Uterus (tissue), 4 donors: ENCODE data around the gene C17orf78. TPM values are rescaled to one million over a fixed set of nuclear protein-coding genes. Genes with fewer than 3 reads are reported as not detected.
A peak's percentile ranks its signal among the peaks of the same experiment; 100 is the strongest.

Experiments used
- DNase-seq, 2 donors: peaks; one replicate each; pipeline ENCODE4 v3.0.0-alpha.2; 2019 to 2020
- H3K27ac ChIP-seq, 2 donors: fragments of 200-600 bp; sonication (generic); 1 replicate in 1 of 2; 2 replicates in 1 of 2; pipeline ENCODE4 v1.5.1; 2016 to 2018
- H3K27me3 ChIP-seq, 2 donors: fragments of 200-600 bp; sonication (generic); one replicate each; pipeline ENCODE4 v1.5.1; 2018 to 2019; ENCODE audit warnings: control low read depth in 1 of 2
- H3K36me3 ChIP-seq, 2 donors: fragments of 200-600 bp; sonication (generic); one replicate each; pipeline ENCODE4 v1.5.1; 2019; ENCODE audit warnings: control low read depth in 1 of 2
- H3K4me1 ChIP-seq, 2 donors: fragments of 200-600 bp; sonication (generic); one replicate each; pipeline ENCODE4 v1.5.1; 2018 to 2019; ENCODE audit warnings: control low read depth in 1 of 2
- H3K4me3 ChIP-seq, 2 donors: fragments of 200-600 bp; sonication (generic); 1 replicate in 1 of 2; 2 replicates in 1 of 2; pipeline ENCODE4 v1.5.1; 2018 to 2019; ENCODE audit warnings: mild to moderate bottlenecking in 1 of 2
- H3K9me3 ChIP-seq, 2 donors: fragments of 200-600 bp; sonication (generic); one replicate each; pipeline ENCODE4 v1.5.1; 2019; ENCODE audit warnings: control low read depth in 1 of 2
- CTCF ChIP-seq, 4 experiments: fragments of 200-600 bp in 2 of 4; fragments of 450-650 bp in 2 of 4; sonication (generic) in 2 of 4; IDR thresholded peaks; one replicate each; pipeline ENCODE4 v1.5.1; 2016 to 2019; ENCODE audit warnings: antibody characterized with exemption in 4 of 4, mild to moderate bottlenecking in 2 of 4, moderate library complexity in 1 of 4
- POLR2A ChIP-seq, 2 donors: fragments of 450-650 bp; IDR thresholded peaks; one replicate each; pipeline ENCODE4 v1.6.1; 2016; ENCODE audit warnings: antibody characterized with exemption in 2 of 2, mild to moderate bottlenecking in 1 of 2, moderate library complexity in 1 of 2
- intact Hi-C: fragments of 100-400 bp; cut with DNase I; formaldehyde crosslinking; loops from one replicate; pipeline ENCODE4 v1.15.1; 2023; ENCODE audit warnings: low total_unique reads
- total RNA-seq, 4 donors: library from RNA; depleted of rRNA in 3 of 4; stranded (reverse); fragments of >200 nt in 3 of 4; gene quantifications; one replicate each; pipeline versions ENCODE4 v1.1.0 to v1.2.4, GENCODE V29; 2014 to 2023
- donor health status: DM: yes; HTN: yes; CAD: no.

C17orf78 gene
- total RNA-seq, 4 donors from 2014 or later: not detected

- Histone ChIP-seq H3K36me3 (no peaks in the 10 kb centered on the region), H3K27ac (no peak overlapping the region), H3K27me3 (no peaks in the 10 kb centered on the region), H3K9me3 (no peaks in the 10 kb centered on the region), H3K4me3 (no peak overlapping the region), H3K4me1 (no peaks in the 10 kb centered on the region)
- intact Hi-C loops: no loop called here
- DNase-seq: no peak
- no peak for TF ChIP-seq POLR2A (IDR thresholded peaks at IDR 0.05)
- TF ChIP-seq CTCF (IDR thresholded peaks at IDR 0.05): no peak
Measured at GRCh38 chr17:37368577-37368976, 7.2 kb upstream of the C17orf78 start.

GRCh38 chr17:37373530-37374159 lies 2.1 kb upstream of the C17orf78 start:
- DNase-seq: peak; percentile 43 to 47
- TF ChIP-seq POLR2A (IDR thresholded peaks at IDR 0.05) (no peak), CTCF (IDR thresholded peaks at IDR 0.05) (peak; percentile 74 to 95 (median 90))
- no peaks in the 10 kb centered on the region for H3K27me3 ChIP-seq
- no peaks in the 10 kb centered on the region for H3K4me1 ChIP-seq
- intact Hi-C loops: no loop called here
- H3K9me3 ChIP-seq: no peaks in the 10 kb centered on the region
- no peak overlapping the region for H3K4me3 ChIP-seq
- H3K27ac ChIP-seq: no peak overlapping the region
- no peaks in the 10 kb centered on the region for H3K36me3 ChIP-seq

- Histone ChIP-seq H3K4me1 (no peaks in the 10 kb centered on the region), H3K27ac (no peak overlapping the region), H3K4me3 (no peak overlapping the region), H3K27me3 (no peaks in the 10 kb centered on the region), H3K9me3 (no peaks in the 10 kb centered on the region), H3K36me3 (no peaks in the 10 kb centered on the region)
- TF ChIP-seq CTCF (IDR thresholded peaks at IDR 0.05) (no peak), POLR2A (IDR thresholded peaks at IDR 0.05) (no peak)
- DNase-seq: no peak
- intact Hi-C loops: no loop called here
Measured at GRCh38 chr17:37382056-37382455, 6.3 kb downstream of the C17orf78 start.

- intact Hi-C loops: no loop called here
- Histone ChIP-seq H3K4me1 (no peaks in the 10 kb centered on the region), H3K9me3 (no peaks in the 10 kb centered on the region), H3K4me3 (no peak overlapping the region), H3K27ac (no peak overlapping the region), H3K36me3 (no peaks in the 10 kb centered on the region), H3K27me3 (no peaks in the 10 kb centered on the region)
- DNase-seq: no peak
- TF ChIP-seq POLR2A (IDR thresholded peaks at IDR 0.05): no peak
- no peak for TF ChIP-seq CTCF (IDR thresholded peaks at IDR 0.05)
Measured at GRCh38 chr17:37384560-37385149, 8.9 kb downstream of the C17orf78 start.

GRCh38 chr17:37385474-37385990 lies 9.7 kb downstream of the C17orf78 start:
- DNase-seq: no peak
- Histone ChIP-seq H3K36me3 (no peaks in the 10 kb centered on the region), H3K4me3 (no peak overlapping the region), H3K4me1 (no peaks in the 10 kb centered on the region), H3K27me3 (no peaks in the 10 kb centered on the region), H3K27ac (no peak overlapping the region), H3K9me3 (no peaks in the 10 kb centered on the region)
- intact Hi-C loops: no loop called here
- TF ChIP-seq POLR2A (IDR thresholded peaks at IDR 0.05): no peak
- TF ChIP-seq CTCF (IDR thresholded peaks at IDR 0.05): no peak
